K562 (cell line): ENCODE data around the gene KCNV2. TPM values are rescaled to one million over a fixed set of nuclear protein-coding genes. Genes with fewer than 3 reads are reported as not detected.
A peak's percentile ranks its signal among the peaks of the same experiment; 100 is the strongest.

Experiments used
- ATAC-seq: fragments of 200-7000 bp; cut with Tn5 transposase; 3 replicates; pipeline ENCODE4 v1.9.1; 2020; ENCODE audit warnings: moderate library complexity
- BruUV-seq: library from RNA; stranded (reverse); fragments of 400-500 nt; replicated peaks from 2 replicates; lab custom pipeline; 2021; lab: Mats Ljungman, UMichigan
- CTCF ChIA-PET: fragments of 300-600 bp; formaldehyde crosslinking; extraction: SDS; loops from one replicate; lab custom pipeline; 2021; ENCODE audit warnings: low intra/inter-chr PET ratio; lab: Yijun Ruan, JAX
- POLR2A ChIA-PET: fragments of 300-600, 350-650 bp; sonication (Branson Sonifier 250); formaldehyde crosslinking; extraction: SDS; loops from one replicate; lab custom pipeline; 2021; ENCODE audit warnings: antibody characterized with exemption, inconsistent platforms; lab: Yijun Ruan, JAX
- DNase-seq, 4 experiments: peaks; one replicate each; pipeline versions ENCODE4 v3.0.0 to v3.0.0-alpha.2; 2011 to 2018; ENCODE audit warnings: low spot score in 3 of 4, mixed read lengths in 3 of 4; ENCODE audit errors: extremely low read depth in 1 of 4
- FAIRE-seq: peaks from 2 replicates; lab custom pipeline; 2011; peaks lifted over from hg19 to GRCh38; lab: Jason Lieb, UNC
- H2AFZ ChIP-seq: 2 replicates; pipeline ENCODE4 v1.6.0; 2011; ENCODE audit warnings: low read depth, low read length, control low read depth, inconsistent platforms
- H3K27ac ChIP-seq: fragments of 200-600 bp; 3 replicates; pipeline ENCODE4 v1.8.0; 2011; ENCODE audit warnings: low read depth, mild to moderate bottlenecking, control low read depth, inconsistent platforms, low read length, moderate library complexity, mixed read lengths; ENCODE audit errors: extremely low read depth
- H3K27me3 ChIP-seq, 2 experiments: fragments of 300-600 bp in 1 of 2; 2 replicates in 1 of 2; 3 replicates in 1 of 2; pipeline versions ENCODE4 v1.6.0 to v1.8.0; 2011; ENCODE audit warnings: inconsistent platforms in 2 of 2, low read length in 2 of 2, mild to moderate bottlenecking in 1 of 2, mixed read lengths in 1 of 2, moderate library complexity in 1 of 2; ENCODE audit not compliant: control insufficient read depth in 2 of 2, insufficient read depth in 2 of 2
- H3K36me3 ChIP-seq: fragments of 300-600 bp; 3 replicates; pipeline ENCODE4 v1.8.0; 2011; ENCODE audit warnings: mild to moderate bottlenecking, low read length, inconsistent platforms; ENCODE audit not compliant: control insufficient read depth, insufficient read depth
- H3K4me1 ChIP-seq, 2 experiments: fragments of 200-600 bp in 1 of 2; replicated peaks in 1 of 2; 2 replicates in 1 of 2; 3 replicates in 1 of 2; pipeline versions ENCODE4 v1.5.1 to v1.8.0; 2011; ENCODE audit warnings: inconsistent platforms in 2 of 2, low read length in 2 of 2, mild to moderate bottlenecking in 1 of 2, mixed read lengths in 1 of 2, moderate library complexity in 1 of 2; ENCODE audit not compliant: control insufficient read depth in 2 of 2, insufficient read depth in 2 of 2
- H3K4me2 ChIP-seq: 2 replicates; pipeline ENCODE4 v1.6.1; 2011; ENCODE audit warnings: low read length, control low read depth, inconsistent platforms, mixed read lengths; ENCODE audit not compliant: insufficient read depth
- H3K4me3 ChIP-seq: fragments of 200-600 bp; sonication (generic), shearing (Covaris generic); 2 replicates; pipeline ENCODE4 v1.5.1; 2016; ENCODE audit warnings: control low read depth, inconsistent platforms
- H3K79me2 ChIP-seq: fragments of 200-600 bp; 3 replicates; pipeline ENCODE4 v1.8.0; 2011; ENCODE audit warnings: low read length, inconsistent platforms; ENCODE audit not compliant: control insufficient read depth, insufficient read depth
- H3K9ac ChIP-seq, 2 experiments: 2 replicates each; pipeline versions ENCODE4 v1.6.0 to v1.6.1; 2011; ENCODE audit warnings: low read depth in 2 of 2, low read length in 2 of 2, control low read depth in 1 of 2, inconsistent platforms in 1 of 2, mild to moderate bottlenecking in 1 of 2, mixed read lengths in 1 of 2; ENCODE audit not compliant: insufficient read depth in 1 of 2
- H3K9me1 ChIP-seq: one replicate; pipeline ENCODE4 v1.6.0; 2011; ENCODE audit warnings: inconsistent platforms, mild to moderate bottlenecking, low read length, moderate library complexity; ENCODE audit not compliant: control insufficient read depth, insufficient read depth
- H3K9me3 ChIP-seq: replicated peaks from 2 replicates; pipeline ENCODE4 v1.5.1; 2011; ENCODE audit warnings: low read depth, low read length, inconsistent platforms; ENCODE audit not compliant: control insufficient read depth, insufficient read depth
- H4K20me1 ChIP-seq: replicated peaks from 2 replicates; pipeline ENCODE4 v1.6.1; 2011; ENCODE audit warnings: low read length, inconsistent platforms, mixed read lengths; ENCODE audit not compliant: control insufficient read depth, insufficient read depth
- ADNP ChIP-seq: fragments of 200-800 bp; sonication (Bioruptor generic); IDR thresholded peaks from 2 replicates; pipeline ENCODE4 v1.6.1; 2016; ENCODE audit warnings: missing genetic modification characterization, missing compliant biosample characterization
- ATF7 ChIP-seq: fragments of 450-650 bp; IDR thresholded peaks from 2 replicates; pipeline ENCODE4 v1.7.1; 2014; ENCODE audit warnings: mild to moderate bottlenecking, moderate library complexity
- FOSL1 ChIP-seq: fragments of 200-800 bp; sonication (Bioruptor generic); conservative IDR thresholded peaks from 2 replicates; pipeline ENCODE4 v1.6.1; 2016; ENCODE audit warnings: missing genetic modification characterization, missing compliant biosample characterization
- FOXJ2 ChIP-seq: fragments of 200-800 bp; sonication (Bioruptor generic); IDR thresholded peaks from 2 replicates; pipeline ENCODE4 v1.6.1; 2016; ENCODE audit warnings: missing genetic modification characterization, missing compliant biosample characterization
- HMBOX1 ChIP-seq: sonication (generic); IDR thresholded peaks from 2 replicates; pipeline ENCODE4 v1.6.1; 2016
- HNRNPL ChIP-seq: fragments of 200-400 bp; formaldehyde crosslinking; IDR thresholded peaks from 2 replicates; pipeline ENCODE4 v1.6.1; 2017; ENCODE audit warnings: low read depth, mild to moderate bottlenecking, low read length
- JUND ChIP-seq, 2 experiments: IDR thresholded peaks; 2 replicates in 1 of 2; 3 replicates in 1 of 2; pipeline ENCODE4 v1.6.1; 2011; ENCODE audit warnings: borderline replicate concordance in 2 of 2, low read depth in 2 of 2, low read length in 2 of 2, improper control_type of control experiment in 1 of 2, missing biosample characterization in 1 of 2, missing genetic modification characterization in 1 of 2, missing genetic modification reagents in 1 of 2
- KLF1 ChIP-seq: fragments of 450-650 bp; IDR thresholded peaks from 2 replicates; pipeline ENCODE4 v1.6.1; 2016; ENCODE audit warnings: missing genetic modification characterization, missing compliant biosample characterization
- MEIS2 ChIP-seq: fragments of 450-650 bp; IDR thresholded peaks from 2 replicates; pipeline ENCODE4 v1.6.1; 2014; ENCODE audit warnings: mild to moderate bottlenecking; ENCODE audit not compliant: partially characterized antibody
- PURB ChIP-seq: sonication (generic); formaldehyde crosslinking; IDR thresholded peaks from 2 replicates; pipeline ENCODE4 v1.9.0; 2021; ENCODE audit warnings: low read depth, mild to moderate bottlenecking, missing genetic modification reagents
- SMARCE1 ChIP-seq: fragments of 450-650 bp; IDR thresholded peaks from 2 replicates; pipeline ENCODE4 v1.7.1; 2016; ENCODE audit warnings: mild to moderate bottlenecking
- ZBTB43 ChIP-seq: sonication (generic); formaldehyde crosslinking; IDR thresholded peaks from 2 replicates; pipeline ENCODE4 v1.8.0; 2023; ENCODE audit warnings: mild to moderate bottlenecking, missing genetic modification reagents
- ZC3H8 ChIP-seq: fragments of 450-650 bp; IDR thresholded peaks from 2 replicates; pipeline ENCODE4 v1.6.1; 2017
- ZKSCAN1 ChIP-seq: fragments of 150-350 bp; IDR thresholded peaks from 2 replicates; pipeline ENCODE4 v1.6.1; 2016; ENCODE audit warnings: low read depth, low read length
- ZNF507 ChIP-seq: conservative IDR thresholded peaks from 2 replicates; pipeline ENCODE4 v1.6.1; 2017; ENCODE audit warnings: missing genetic modification characterization, missing compliant biosample characterization
- WGBS: fragments of 100-300 bp; shearing (Covaris generic); methylation state at CpG from one replicate; pipeline ENCODE4 v1.1.6; 2016; ENCODE audit warnings: low coverage, mixed read lengths; ENCODE audit not compliant: insufficient coverage; ENCODE audit errors: missing lambda C conversion rate; 5-methylcytosine and 5-hydroxymethylcytosine counted together
- in situ Hi-C: fragments of 300-500 bp; cut with MboI; formaldehyde crosslinking; loops from 4 replicates; pipeline ENCODE4 v1.15.0; 2018; ENCODE audit warnings: inconsistent platforms, mixed read lengths
- intact Hi-C: fragments of 100-400 bp; cut with micrococcal nuclease; formaldehyde crosslinking; loops from 2 replicates; pipeline ENCODE4 v1.14.2; 2022
- polyA plus RNA-seq, 8 experiments: library from polyadenylated mRNA; depleted of rRNA in 4 of 8; stranded (reverse) in 5 of 8; unstranded in 3 of 8; fragments of >200 nt; fragmentation: Nextera tagmentation in 2 of 8; fragmentation: Illumina TruSeq in 1 of 8; extraction: Ambion mirVana in 2 of 8; extraction: Trizol in 1 of 8; gene quantifications; 2 replicates each; pipeline versions ENCODE4 v1.2.1 to v1.2.3, GENCODE V29; 2011 to 2014; ENCODE audit warnings: inconsistent platforms in 1 of 8, missing spikeins in 1 of 8
- total RNA-seq, 7 experiments: library from RNA; depleted of rRNA in 6 of 7; stranded (reverse); fragments of >200 nt in 6 of 7; fragmentation: Illumina TruSeq in 2 of 7; extraction: Trizol in 2 of 7; gene quantifications; 2 replicates each; pipeline versions ENCODE4 v1.2.1 to v1.2.3, GENCODE V29; 2011 to 2021; ENCODE audit warnings: low replicate concordance in 1 of 7

Gene KCNV2
- total and polyA plus RNA-seq, 9 of the 15 experiments (the other 6 are each of a cell fraction or from before 2014, with no cell fraction given) = 0.03 TPM; not detected in 8

GRCh38 chr9:2743937-2744529, 26.7 kb downstream of the KCNV2 start:
- 44% methylated on average over 4 of the region's 5 CpGs for WGBS
- POLR2A ChIA-PET = no interaction called here
- no peak for FAIRE-seq
- Histone ChIP-seq H3K9me3 (no peaks in the 10 kb centered on the region), H3K4me1 (no peaks in the 10 kb centered on the region; a peak in 3 of 5 replicates), H3K4me3 (no peak overlapping the region), H3K27ac (no peak overlapping the region), H3K36me3 (0 out of 3 replicates have a peak, but pooled peaks cover 3% of the 10 kb centered on the region), H3K79me2 (no peaks in the 10 kb centered on the region), H2AFZ (no peak overlapping the region), H3K4me2 (no peak overlapping the region), H3K27me3 (no peaks in the 10 kb centered on the region), H3K9ac (no peak overlapping the region), H3K9me1 (no peaks in the 10 kb centered on the region), H4K20me1 (no peaks in the 10 kb centered on the region)
- intact Hi-C loops = no loop called here
- ATAC-seq = no peak
- no TSS peak for BruUV-seq
- no peak for TF ChIP-seq ZC3H8
- no peak for TF ChIP-seq ZNF507 (tag)
- peak; percentile 19; the same call in 1 of the 2 replicates for TF ChIP-seq SMARCE1
- TF ChIP-seq HNRNPL = no peak
- TF ChIP-seq HMBOX1 = peak; percentile 69
- no peak for TF ChIP-seq ZBTB43 (CRISPR knock-in tag)
- no peak for TF ChIP-seq KLF1 (tag)
- no peak for TF ChIP-seq PURB (CRISPR knock-in tag)
- TF ChIP-seq ZKSCAN1 = peak; percentile 86
- TF ChIP-seq JUND (IDR thresholded peaks at IDR 0.05; ENCODE audit: borderline replicate concordance, low read depth, low read length) = 0 out of 2 replicates have a peak, but pooled peaks have one; percentile 13
- TF ChIP-seq JUND (tag; IDR thresholded peaks at IDR 0.05; ENCODE audit: borderline replicate concordance, low read depth, low read length) = peak; percentile 62; the same call in 2 of the 3 replicates
- peak; percentile 47 for TF ChIP-seq MEIS2
- TF ChIP-seq FOSL1 (tag) = peak; percentile 66
- peak; percentile 72 for TF ChIP-seq ATF7
- TF ChIP-seq ADNP (tag) = 0 out of 2 replicates have a peak, but pooled peaks have one; percentile 45
- TF ChIP-seq FOXJ2 = peak; percentile 76
- TF ChIP-seq, all 486 proteins: peak for 9
- in situ Hi-C loops = no loop called here
- CTCF ChIA-PET = no interaction called here
- peak in 1 of 4 experiments; percentile 9 for DNase-seq
